22Rv1 (cell line): ENCODE data around the gene OR5H2.

Experiments
- ZFX ChIP-seq: fragments of 450-650 bp; IDR thresholded peaks from 2 replicates; pipeline ENCODE4 v1.6.1; 2017; ENCODE audit warnings: antibody characterized with exemption, borderline replicate concordance
- TF ChIP-seq, protein P1 (sequence below): fragments of 450-650 bp; IDR thresholded peaks from 2 replicates; pipeline ENCODE4 v1.5.1; 2017; ENCODE audit warnings: mild to moderate bottlenecking

DNA sequence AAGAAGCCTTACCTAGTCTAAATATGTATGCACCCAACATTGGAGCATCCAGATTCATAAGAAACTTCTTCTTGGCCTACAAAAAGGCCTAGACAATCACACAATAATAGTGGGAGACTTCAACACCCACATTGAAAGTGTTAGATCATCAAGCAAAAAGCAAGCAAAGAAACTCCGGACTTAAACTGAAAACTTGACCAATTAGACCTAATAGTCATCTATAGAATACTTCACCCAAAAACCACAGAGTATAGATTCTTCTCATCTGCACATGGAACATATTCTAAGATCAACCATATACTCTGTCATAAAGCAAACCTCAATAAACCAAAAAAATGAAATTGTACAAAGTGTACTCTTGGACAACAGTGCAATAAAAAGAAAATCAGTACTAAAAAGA, 49.0 kb downstream of the OR5H2 start:
- TF ChIP-seq, protein P1, sequence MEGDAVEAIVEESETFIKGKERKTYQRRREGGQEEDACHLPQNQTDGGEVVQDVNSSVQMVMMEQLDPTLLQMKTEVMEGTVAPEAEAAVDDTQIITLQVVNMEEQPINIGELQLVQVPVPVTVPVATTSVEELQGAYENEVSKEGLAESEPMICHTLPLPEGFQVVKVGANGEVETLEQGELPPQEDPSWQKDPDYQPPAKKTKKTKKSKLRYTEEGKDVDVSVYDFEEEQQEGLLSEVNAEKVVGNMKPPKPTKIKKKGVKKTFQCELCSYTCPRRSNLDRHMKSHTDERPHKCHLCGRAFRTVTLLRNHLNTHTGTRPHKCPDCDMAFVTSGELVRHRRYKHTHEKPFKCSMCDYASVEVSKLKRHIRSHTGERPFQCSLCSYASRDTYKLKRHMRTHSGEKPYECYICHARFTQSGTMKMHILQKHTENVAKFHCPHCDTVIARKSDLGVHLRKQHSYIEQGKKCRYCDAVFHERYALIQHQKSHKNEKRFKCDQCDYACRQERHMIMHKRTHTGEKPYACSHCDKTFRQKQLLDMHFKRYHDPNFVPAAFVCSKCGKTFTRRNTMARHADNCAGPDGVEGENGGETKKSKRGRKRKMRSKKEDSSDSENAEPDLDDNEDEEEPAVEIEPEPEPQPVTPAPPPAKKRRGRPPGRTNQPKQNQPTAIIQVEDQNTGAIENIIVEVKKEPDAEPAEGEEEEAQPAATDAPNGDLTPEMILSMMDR, result no peak
- no peak for TF ChIP-seq ZFX
